SK-N-SH treated with all-trans-retinoic acid at 6 μM for 48 hours (cell line): Measurements from ENCODE around the gene SLITRK6.

Experiments
- ARNTL ChIP-seq: fragments of 450-650 bp; formaldehyde crosslinking; IDR thresholded peaks from 2 replicates; pipeline ENCODE4 v1.5.0; 2020; ENCODE audit warnings: low read depth, mild to moderate bottlenecking, moderate library complexity, borderline replicate concordance
- CREB5 ChIP-seq: fragments of 250-450 bp; sonication (Bioruptor Pico); IDR thresholded peaks from 2 replicates; pipeline ENCODE4 v1.5.1; 2020; ENCODE audit warnings: low read depth, mild to moderate bottlenecking, moderate library complexity
- ISL1 ChIP-seq: fragments of 250-450 bp; sonication (Bioruptor Pico); IDR thresholded peaks from 2 replicates; pipeline ENCODE4 v2.1.2; 2022; ENCODE audit warnings: mild to moderate bottlenecking, moderate library complexity
- PATZ1 ChIP-seq: fragments of 250-450 bp; sonication (Bioruptor Pico); IDR thresholded peaks from 2 replicates; pipeline ENCODE4 v1.8.0; 2020; ENCODE audit warnings: mild to moderate bottlenecking, moderate library complexity, borderline replicate concordance
- PPARA ChIP-seq: fragments of 250-450 bp; sonication (Bioruptor Pico); IDR thresholded peaks from 2 replicates; pipeline ENCODE4 v1.5.0; 2020; ENCODE audit warnings: mild to moderate bottlenecking, borderline replicate concordance
- RARB ChIP-seq: fragments of 250-450 bp; sonication (Bioruptor Pico); IDR thresholded peaks from 2 replicates; pipeline ENCODE4 v1.8.0; 2021; ENCODE audit warnings: mild to moderate bottlenecking, moderate library complexity
- ZFP30 ChIP-seq: fragments of 450-650 bp; formaldehyde crosslinking; IDR thresholded peaks from 2 replicates; pipeline ENCODE4 v1.5.0; 2022; ENCODE audit warnings: mild to moderate bottlenecking, moderate library complexity
- ZNF565 ChIP-seq: fragments of 450-650 bp; formaldehyde crosslinking; conservative IDR thresholded peaks from 2 replicates; pipeline ENCODE4 v1.5.0; 2020; ENCODE audit warnings: low read depth, mild to moderate bottlenecking, moderate library complexity
- ZNF70 ChIP-seq: fragments of 450-650 bp; formaldehyde crosslinking; IDR thresholded peaks from 2 replicates; pipeline ENCODE4 v1.5.0; 2020; ENCODE audit warnings: mild to moderate bottlenecking, moderate library complexity
- ZNF8 ChIP-seq: fragments of 450-650 bp; formaldehyde crosslinking; IDR thresholded peaks from 2 replicates; pipeline ENCODE4 v1.5.0; 2020; ENCODE audit warnings: mild to moderate bottlenecking, moderate library complexity
- TF ChIP-seq, protein P1 (sequence below): fragments of 250-450 bp; sonication (Bioruptor Pico); IDR thresholded peaks from 2 replicates; pipeline ENCODE4 v1.5.1; 2021; ENCODE audit warnings: mild to moderate bottlenecking, moderate library complexity
- TF ChIP-seq, protein P2 (sequence below): fragments of 250-450 bp; sonication (Bioruptor Pico); IDR thresholded peaks from 2 replicates; pipeline ENCODE4 v1.8.0; 2021; ENCODE audit warnings: low read depth, mild to moderate bottlenecking, moderate library complexity, borderline replicate concordance

DNA sequence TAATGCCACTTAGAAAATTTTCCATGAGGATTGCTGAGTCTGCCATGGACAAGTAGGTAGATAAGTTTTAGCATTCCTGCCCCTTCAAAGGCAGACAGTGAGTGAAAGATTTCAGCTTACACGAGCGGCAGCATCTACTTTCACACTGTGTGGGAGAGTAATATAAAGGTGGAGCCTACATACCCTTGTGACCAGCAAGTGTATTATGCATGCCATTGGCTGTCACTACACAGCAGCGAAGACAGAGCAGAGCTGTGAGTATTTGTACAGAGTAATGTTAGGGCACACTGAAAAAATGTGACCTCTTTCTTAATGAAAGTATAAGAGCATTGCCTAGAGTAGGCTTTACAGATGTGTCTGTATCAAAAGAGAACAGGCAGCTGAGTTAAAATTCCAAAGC is 14.0 kb downstream of the SLITRK6 start:
- no peak for TF ChIP-seq ZNF565 (CRISPR knock-in tag)
- no peak for TF ChIP-seq ZFP30
- no peak for TF ChIP-seq CREB5 (CRISPR knock-in tag)
- TF ChIP-seq RARB (CRISPR knock-in tag): no peak
- TF ChIP-seq, protein P1, sequence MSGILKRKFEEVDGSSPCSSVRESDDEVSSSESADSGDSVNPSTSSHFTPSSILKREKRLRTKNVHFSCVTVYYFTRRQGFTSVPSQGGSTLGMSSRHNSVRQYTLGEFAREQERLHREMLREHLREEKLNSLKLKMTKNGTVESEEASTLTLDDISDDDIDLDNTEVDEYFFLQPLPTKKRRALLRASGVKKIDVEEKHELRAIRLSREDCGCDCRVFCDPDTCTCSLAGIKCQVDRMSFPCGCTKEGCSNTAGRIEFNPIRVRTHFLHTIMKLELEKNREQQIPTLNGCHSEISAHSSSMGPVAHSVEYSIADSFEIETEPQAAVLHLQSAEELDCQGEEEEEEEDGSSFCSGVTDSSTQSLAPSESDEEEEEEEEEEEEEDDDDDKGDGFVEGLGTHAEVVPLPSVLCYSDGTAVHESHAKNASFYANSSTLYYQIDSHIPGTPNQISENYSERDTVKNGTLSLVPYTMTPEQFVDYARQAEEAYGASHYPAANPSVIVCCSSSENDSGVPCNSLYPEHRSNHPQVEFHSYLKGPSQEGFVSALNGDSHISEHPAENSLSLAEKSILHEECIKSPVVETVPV (CRISPR knock-in tag): no peak
- no peak for TF ChIP-seq ZNF70 (CRISPR knock-in tag)
- no peak for TF ChIP-seq ZNF8 (CRISPR knock-in tag)
- no peak for TF ChIP-seq PATZ1 (CRISPR knock-in tag)
- no peak for TF ChIP-seq ARNTL
- TF ChIP-seq, protein P2, sequence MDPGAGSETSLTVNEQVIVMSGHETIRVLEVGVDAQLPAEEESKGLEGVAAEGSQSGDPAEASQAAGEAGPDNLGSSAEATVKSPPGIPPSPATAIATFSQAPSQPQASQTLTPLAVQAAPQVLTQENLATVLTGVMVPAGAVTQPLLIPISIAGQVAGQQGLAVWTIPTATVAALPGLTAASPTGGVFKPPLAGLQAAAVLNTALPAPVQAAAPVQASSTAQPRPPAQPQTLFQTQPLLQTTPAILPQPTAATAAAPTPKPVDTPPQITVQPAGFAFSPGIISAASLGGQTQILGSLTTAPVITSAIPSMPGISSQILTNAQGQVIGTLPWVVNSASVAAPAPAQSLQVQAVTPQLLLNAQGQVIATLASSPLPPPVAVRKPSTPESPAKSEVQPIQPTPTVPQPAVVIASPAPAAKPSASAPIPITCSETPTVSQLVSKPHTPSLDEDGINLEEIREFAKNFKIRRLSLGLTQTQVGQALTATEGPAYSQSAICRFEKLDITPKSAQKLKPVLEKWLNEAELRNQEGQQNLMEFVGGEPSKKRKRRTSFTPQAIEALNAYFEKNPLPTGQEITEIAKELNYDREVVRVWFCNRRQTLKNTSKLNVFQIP (CRISPR knock-in tag): no peak
- no peak for TF ChIP-seq PPARA (CRISPR knock-in tag)
- TF ChIP-seq ISL1 (CRISPR knock-in tag): no peak
